PC-9 (cell line): ENCODE measurements around the gene SPRR2F. TPM values are rescaled to one million over a fixed set of nuclear protein-coding genes. Genes with fewer than 3 reads are reported as not detected.

Experiments used
- BruUV-seq: library from RNA; stranded (reverse); fragments of 400-500 nt; replicated peaks from 2 replicates; lab custom pipeline; 2021; lab: Mats Ljungman, UMichigan
- CTCF ChIA-PET: fragments of 300-600 bp; sonication (Branson Sonifier 250); formaldehyde crosslinking; loops from one replicate; lab custom pipeline; 2022; ENCODE audit warnings: antibody characterized with exemption; lab: Charles Lee
- POLR2A ChIA-PET: fragments of 300-600 bp; sonication (Branson Sonifier 250); formaldehyde crosslinking; loops from one replicate; lab custom pipeline; 2022; ENCODE audit warnings: antibody characterized with exemption; ENCODE audit not compliant: unreplicated experiment; lab: Charles Lee
- DNase-seq, 2 experiments: peaks; one replicate each; pipeline versions ENCODE4 v3.0.0 to v3.0.0-alpha.2; 2015 to 2022; ENCODE audit warnings: mixed read lengths in 1 of 2
- H2AFZ ChIP-seq: fragments of 200-600 bp; sonication (generic); 2 replicates; pipeline ENCODE4 v1.8.1; 2017; ENCODE audit warnings: antibody characterized with exemption
- H3F3A ChIP-seq: fragments of 200-600 bp; sonication (generic); 2 replicates; pipeline ENCODE4 v1.8.1; 2017; ENCODE audit warnings: antibody characterized with exemption, mild to moderate bottlenecking, low read depth; ENCODE audit not compliant: insufficient read depth
- H3K27ac ChIP-seq: fragments of 200-600 bp; sonication (generic); 2 replicates; pipeline ENCODE4 v1.6.1; 2016; ENCODE audit warnings: mixed run types
- H3K27me3 ChIP-seq: fragments of 200-600 bp; sonication (generic); 2 replicates; pipeline ENCODE4 v1.6.1; 2016; ENCODE audit warnings: low read depth, mixed run types; ENCODE audit not compliant: insufficient read depth
- H3K36me3 ChIP-seq: fragments of 200-600 bp; sonication (generic); 2 replicates; pipeline ENCODE4 v1.6.1; 2016; ENCODE audit warnings: low read depth, mixed run types
- H3K4me1 ChIP-seq: fragments of 200-600 bp; sonication (generic); replicated peaks from 2 replicates; pipeline ENCODE4 v1.6.1; 2016; ENCODE audit warnings: mixed run types; ENCODE audit not compliant: insufficient read depth
- H3K4me2 ChIP-seq: fragments of 200-600 bp; sonication (generic); 2 replicates; pipeline ENCODE4 v1.6.1; 2017; ENCODE audit warnings: mixed run types
- H3K4me3 ChIP-seq: fragments of 200-600 bp; sonication (generic); 2 replicates; pipeline ENCODE4 v1.6.1; 2016; ENCODE audit warnings: mixed run types
- H3K79me2 ChIP-seq: fragments of 200-600 bp; sonication (generic); 2 replicates; pipeline ENCODE4 v1.6.1; 2017; ENCODE audit warnings: low read depth, mixed run types
- H3K9me2 ChIP-seq: fragments of 200-600 bp; sonication (generic); 2 replicates; pipeline ENCODE4 v1.8.1; 2017; ENCODE audit warnings: mild to moderate bottlenecking; ENCODE audit not compliant: insufficient read depth
- H3K9me3 ChIP-seq: fragments of 200-600 bp; sonication (generic); 2 replicates; pipeline ENCODE4 v1.8.1; 2016; ENCODE audit warnings: low read depth; ENCODE audit not compliant: insufficient read depth
- H4K20me1 ChIP-seq: fragments of 200-600 bp; sonication (generic); 2 replicates; pipeline ENCODE4 v1.8.1; 2017; ENCODE audit not compliant: insufficient read depth
- CTCF ChIP-seq: fragments of 200-600 bp; sonication (generic); conservative IDR thresholded peaks from 2 replicates; pipeline ENCODE4 v1.6.1; 2017; ENCODE audit warnings: mixed run types, antibody characterized with exemption, mild to moderate bottlenecking, moderate library complexity
- EZH2 ChIP-seq: fragments of 200-600 bp; sonication (generic); IDR thresholded peaks from 2 replicates; pipeline ENCODE4 v1.8.0; 2017; ENCODE audit warnings: antibody characterized with exemption, low read depth
- intact Hi-C: fragments of 100-400 bp; cut with micrococcal nuclease; formaldehyde crosslinking; loops from one replicate; pipeline ENCODE4 v1.10.0; 2022; ENCODE audit not compliant: unreplicated experiment
- total RNA-seq: library from RNA; stranded (reverse); gene quantifications from 2 replicates; pipeline ENCODE4 v1.2.3, GENCODE V29; 2021

Gene SPRR2F
- total RNA-seq, 1 experiment from 2014 or later = not detected

- TF ChIP-seq CTCF (no peak), EZH2 (no peak)
- BruUV-seq = no TSS peak
- intact Hi-C loops = no loop called here
- Histone ChIP-seq H3K36me3 (no peaks in the 10 kb centered on the region), H3K79me2 (no peaks in the 10 kb centered on the region), H3K4me2 (no peak within 1 kb of the TSS), H3K27me3 (peaks cover 11% of the 10 kb centered on the region), H3K27ac (no peak within 1 kb of the TSS), H3K4me1 (no peaks in the 10 kb centered on the region), H4K20me1 (no peaks in the 10 kb centered on the region), H3K4me3 (no peak within 1 kb of the TSS), H2AFZ (no peak within 1 kb of the TSS), H3K9me2 (no peaks in the 10 kb centered on the region), H3K9me3 (no peaks in the 10 kb centered on the region), H3F3A (no peaks in the 10 kb centered on the region; the same call in 1 of the 2 replicates)
- ChIA-PET POLR2A (no interaction called here), CTCF (interaction anchor here (0.5 kb wide), 1 partner anchor 216 kb away, joined by 4 read pairs; no protein-coding TSS in a partner anchor)
- DNase-seq = no peak
These were observed 37.5 kb upstream of the SPRR2F start, which contains the start of gene SPRR2G for GRCh38 chr1:153150846-153151245. Gene SPRR2G, minus strand, starts transcription at chr1:153150890. Its CDS starts 780 bp downstream, at chr1:153150110.

- Histone ChIP-seq H3K4me1 (no peaks in the 10 kb centered on the region), H3K79me2 (no peaks in the 10 kb centered on the region), H3K4me3 (no peak overlapping the region), H3K9me3 (no peaks in the 10 kb centered on the region), H3K27ac (no peak overlapping the region), H3K36me3 (no peaks in the 10 kb centered on the region), H3K9me2 (peaks cover 4% of the 10 kb centered on the region; the same call in 1 of the 2 replicates), H3K4me2 (no peak overlapping the region), H3K27me3 (no peaks in the 10 kb centered on the region), H2AFZ (no peak overlapping the region), H4K20me1 (no peaks in the 10 kb centered on the region), H3F3A (no peaks in the 10 kb centered on the region; the same call in 1 of the 2 replicates)
- CTCF ChIA-PET = no interaction called here
- TF ChIP-seq EZH2 = no peak
- TF ChIP-seq CTCF = no peak
- DNase-seq = no peak
- intact Hi-C loops = no loop called here
- POLR2A ChIA-PET = no interaction called here
- no TSS peak for BruUV-seq
These were observed 28.1 kb upstream of the SPRR2F start for GRCh38 chr1:153141377-153141776.

GRCh38 chr1:153140484-153140883 is 27.2 kb upstream of the SPRR2F start:
- H3K4me1 ChIP-seq = no peaks in the 10 kb centered on the region
- ChIA-PET POLR2A (no interaction called here), CTCF (no interaction called here)
- H3K36me3 ChIP-seq = no peaks in the 10 kb centered on the region
- no peaks in the 10 kb centered on the region for H3K9me3 ChIP-seq
- no peak overlapping the region for H2AFZ ChIP-seq
- intact Hi-C loops = no loop called here
- H3K27ac ChIP-seq = no peak overlapping the region
- no peak overlapping the region for H3K4me3 ChIP-seq
- TF ChIP-seq CTCF (no peak), EZH2 (no peak)
- H4K20me1 ChIP-seq = no peaks in the 10 kb centered on the region
- no peaks in the 10 kb centered on the region for H3K79me2 ChIP-seq
- peaks cover 4% of the 10 kb centered on the region; the same call in 1 of the 2 replicates for H3K9me2 ChIP-seq
- BruUV-seq = no TSS peak
- no peak overlapping the region for H3K4me2 ChIP-seq
- DNase-seq = no peak
- no peaks in the 10 kb centered on the region for H3K27me3 ChIP-seq
- no peaks in the 10 kb centered on the region for H3F3A ChIP-seq
